GM18505 (cell line): Measurements from ENCODE around the gene FBXW8.

ENCODE experiments used
- ATAC-seq: cut with Tn5 transposase; IDR thresholded peaks from one replicate; pipeline ENCODE4 v1.9.1; 2021; ENCODE audit not compliant: unreplicated experiment
- POLR2A ChIP-seq: IDR thresholded peaks from 4 replicates; pipeline ENCODE4 v1.6.1; 2011; ENCODE audit warnings: borderline replicate concordance; ENCODE audit not compliant: insufficient read depth, insufficient read length; ENCODE audit errors: extremely low read depth

The FBXW8 gene

GRCh38 chr12:116962197-116962596 is 51.4 kb downstream of the FBXW8 start:
- ATAC-seq, result no peak
- TF ChIP-seq POLR2A, result no peak

- ATAC-seq, result no peak
- TF ChIP-seq POLR2A, result no peak
Observed at GRCh38 chr12:116962783-116963356, 52.1 kb downstream of the FBXW8 start.

GRCh38 chr12:116964054-116965050 is 53.6 kb downstream of the FBXW8 start:
- no peak for ATAC-seq
- TF ChIP-seq POLR2A, result no peak

- no peak for TF ChIP-seq POLR2A
- ATAC-seq, result no peak
Observed at GRCh38 chr12:116968986-116969385, 58.2 kb downstream of the FBXW8 start.

- ATAC-seq, result no peak
- TF ChIP-seq POLR2A, result no peak
Observed at GRCh38 chr12:116969615-116970585, 59.1 kb downstream of the FBXW8 start.

GRCh38 chr12:116971222-116971621 is 60.5 kb downstream of the FBXW8 start:
- TF ChIP-seq POLR2A, result no peak
- no peak for ATAC-seq

- no peak for ATAC-seq
- TF ChIP-seq POLR2A, result no peak
Observed at GRCh38 chr12:116975779-116976393, 65.1 kb downstream of the FBXW8 start.

- no peak for ATAC-seq
- no peak for TF ChIP-seq POLR2A
Observed at GRCh38 chr12:116977465-116978380, 67.0 kb downstream of the FBXW8 start.

- no peak for TF ChIP-seq POLR2A
- no peak for ATAC-seq
Observed at GRCh38 chr12:116978791-116979508, 68.2 kb downstream of the FBXW8 start.

- TF ChIP-seq POLR2A, result no peak
- ATAC-seq, result no peak
Observed at GRCh38 chr12:116980083-116980482, 69.3 kb downstream of the FBXW8 start.

- no peak for ATAC-seq
- no peak for TF ChIP-seq POLR2A
Observed at GRCh38 chr12:116982791-116983411, 72.2 kb downstream of the FBXW8 start.
